ENCODE results near the gene OR4D1. TPM values are rescaled to one million over a fixed set of nuclear protein-coding genes. Genes with fewer than 3 reads are reported as not detected.

Gene OR4D1
- total and polyA plus RNA-seq, 9 of the 15 experiments (the other 6 are each of a cell fraction or from before 2014, with no cell fraction given): not detected

DNA sequence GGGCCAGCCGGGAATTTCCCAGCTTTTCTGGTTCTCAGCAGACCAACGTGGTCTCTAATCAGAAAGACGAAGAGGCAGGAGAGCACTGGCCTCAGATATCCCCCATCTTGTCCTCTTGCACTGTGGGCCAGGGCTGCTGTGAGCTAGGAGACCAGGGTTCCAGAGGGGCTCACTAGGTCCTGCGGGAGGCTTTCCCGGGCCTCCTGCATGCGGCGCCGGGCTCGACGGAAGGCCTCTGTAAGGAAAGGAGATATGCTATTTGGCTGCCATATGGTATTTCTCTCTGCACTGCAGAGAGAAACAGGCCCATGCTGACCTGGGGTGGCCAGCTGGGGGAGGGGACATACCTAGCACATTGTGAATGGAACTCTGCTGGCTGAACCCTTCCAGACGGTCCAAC is 57.8 kb downstream of the OR4D1 start:
- no peaks in the 10 kb centered on the region for H3K79me2 ChIP-seq (ENCODE audit: control insufficient read depth, insufficient read depth, low read length)
- ChIA-PET CTCF (ENCODE audit: low intra/inter-chr PET ratio) (no interaction called here), POLR2A (interaction anchor here (1.2 kb wide), 1 partner anchor 9 kb away, joined by 3 read pairs; no protein-coding TSS in a partner anchor)
- H3K9me3 ChIP-seq (replicated peaks; ENCODE audit: control insufficient read depth, insufficient read depth, low read depth, low read length): no peaks in the 10 kb centered on the region
- ATAC-seq (no peak), FAIRE-seq (no peak), DNase-seq (ENCODE audit: extremely low read depth in 1 of 4, low spot score in 3 of 4) (no peak)
- no peaks in the 10 kb centered on the region for H3K4me1 ChIP-seq (replicated peaks in 1 of 2; ENCODE audit: control insufficient read depth in 2 of 2, insufficient read depth in 2 of 2, low read length in 2 of 2)
- no peak overlapping the region for H3K4me3 ChIP-seq
- H3K9ac ChIP-seq (ENCODE audit: insufficient read depth in 1 of 2, low read depth in 2 of 2, low read length in 2 of 2): no peak overlapping the region
- no peaks in the 10 kb centered on the region for H4K20me1 ChIP-seq (replicated peaks; ENCODE audit: control insufficient read depth, insufficient read depth, low read length)
- H3K36me3 ChIP-seq (ENCODE audit: control insufficient read depth, insufficient read depth, low read length): peaks cover 37% of the 10 kb centered on the region; the same call in 2 of the 3 replicates
- intact Hi-C loops (cut with micrococcal nuclease) (no loop called here), in situ Hi-C loops (cut with MboI) (no loop called here)
- H3K9me1 ChIP-seq (ENCODE audit: control insufficient read depth, insufficient read depth, low read length): no peaks in the 10 kb centered on the region
- no peak overlapping the region for H3K4me2 ChIP-seq (ENCODE audit: insufficient read depth, low read length)
- no peaks in the 10 kb centered on the region for H3K27me3 ChIP-seq (ENCODE audit: control insufficient read depth in 2 of 2, insufficient read depth in 2 of 2, low read length in 2 of 2)
- H2AFZ ChIP-seq (ENCODE audit: low read depth, low read length): no peak overlapping the region
- no peak overlapping the region for H3K27ac ChIP-seq (ENCODE audit: extremely low read depth, low read depth, low read length)
- WGBS (ENCODE audit: insufficient coverage, low coverage, missing lambda C conversion rate): 85% methylated on average over 11 of the region's 11 CpGs
- BruUV-seq (replicated peaks): no TSS peak
- TF ChIP-seq KLF6 (CRISPR knock-in tag; IDR thresholded peaks at IDR 0.05; ENCODE audit: borderline replicate concordance) (no peak), POLR3G (IDR thresholded peaks at IDR 0.05; ENCODE audit: extremely low read depth, insufficient read length, insufficient replicate concordance) (no peak), KDM4B (IDR thresholded peaks at IDR 0.05; ENCODE audit: borderline replicate concordance in 2 of 2, low read depth in 1 of 2) (no peak), GTF2A2 (tag; IDR thresholded peaks at IDR 0.05) (no peak), RFX5 (IDR thresholded peaks at IDR 0.05; ENCODE audit: low read depth, low read length) (no peak), NONO (IDR thresholded peaks at IDR 0.05; ENCODE audit: low read depth in 2 of 2, low read length in 1 of 2) (no peak), KDM1A (IDR thresholded peaks at IDR 0.05) (no peak), PHTF2 (CRISPR knock-in tag; IDR thresholded peaks at IDR 0.05) (no peak), TCF7 (IDR thresholded peaks at IDR 0.05; ENCODE audit: borderline replicate concordance) (no peak), TSC22D4 (tag; IDR thresholded peaks at IDR 0.05) (no peak), CHD1 (IDR thresholded peaks at IDR 0.05; ENCODE audit: low read length) (no peak)
- TF ChIP-seq, protein P1, sequence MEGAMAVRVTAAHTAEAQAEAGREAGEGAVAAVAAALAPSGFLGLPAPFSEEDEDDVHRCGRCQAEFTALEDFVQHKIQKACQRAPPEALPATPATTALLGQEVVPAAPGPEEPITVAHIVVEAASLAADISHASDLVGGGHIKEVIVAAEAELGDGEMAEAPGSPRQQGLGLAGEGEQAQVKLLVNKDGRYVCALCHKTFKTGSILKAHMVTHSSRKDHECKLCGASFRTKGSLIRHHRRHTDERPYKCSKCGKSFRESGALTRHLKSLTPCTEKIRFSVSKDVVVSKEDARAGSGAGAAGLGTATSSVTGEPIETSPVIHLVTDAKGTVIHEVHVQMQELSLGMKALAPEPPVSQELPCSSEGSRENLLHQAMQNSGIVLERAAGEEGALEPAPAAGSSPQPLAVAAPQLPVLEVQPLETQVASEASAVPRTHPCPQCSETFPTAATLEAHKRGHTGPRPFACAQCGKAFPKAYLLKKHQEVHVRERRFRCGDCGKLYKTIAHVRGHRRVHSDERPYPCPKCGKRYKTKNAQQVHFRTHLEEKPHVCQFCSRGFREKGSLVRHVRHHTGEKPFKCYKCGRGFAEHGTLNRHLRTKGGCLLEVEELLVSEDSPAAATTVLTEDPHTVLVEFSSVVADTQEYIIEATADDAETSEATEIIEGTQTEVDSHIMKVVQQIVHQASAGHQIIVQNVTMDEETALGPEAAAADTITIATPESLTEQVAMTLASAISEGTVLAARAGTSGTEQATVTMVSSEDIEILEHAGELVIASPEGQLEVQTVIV (CRISPR knock-in tag; IDR thresholded peaks at IDR 0.05; ENCODE audit: borderline replicate concordance): no peak
- TF ChIP-seq, protein P2, sequence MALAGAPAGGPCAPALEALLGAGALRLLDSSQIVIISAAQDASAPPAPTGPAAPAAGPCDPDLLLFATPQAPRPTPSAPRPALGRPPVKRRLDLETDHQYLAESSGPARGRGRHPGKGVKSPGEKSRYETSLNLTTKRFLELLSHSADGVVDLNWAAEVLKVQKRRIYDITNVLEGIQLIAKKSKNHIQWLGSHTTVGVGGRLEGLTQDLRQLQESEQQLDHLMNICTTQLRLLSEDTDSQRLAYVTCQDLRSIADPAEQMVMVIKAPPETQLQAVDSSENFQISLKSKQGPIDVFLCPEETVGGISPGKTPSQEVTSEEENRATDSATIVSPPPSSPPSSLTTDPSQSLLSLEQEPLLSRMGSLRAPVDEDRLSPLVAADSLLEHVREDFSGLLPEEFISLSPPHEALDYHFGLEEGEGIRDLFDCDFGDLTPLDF (CRISPR knock-in tag; IDR thresholded peaks at IDR 0.05): no peak
- TF ChIP-seq, protein P3, sequence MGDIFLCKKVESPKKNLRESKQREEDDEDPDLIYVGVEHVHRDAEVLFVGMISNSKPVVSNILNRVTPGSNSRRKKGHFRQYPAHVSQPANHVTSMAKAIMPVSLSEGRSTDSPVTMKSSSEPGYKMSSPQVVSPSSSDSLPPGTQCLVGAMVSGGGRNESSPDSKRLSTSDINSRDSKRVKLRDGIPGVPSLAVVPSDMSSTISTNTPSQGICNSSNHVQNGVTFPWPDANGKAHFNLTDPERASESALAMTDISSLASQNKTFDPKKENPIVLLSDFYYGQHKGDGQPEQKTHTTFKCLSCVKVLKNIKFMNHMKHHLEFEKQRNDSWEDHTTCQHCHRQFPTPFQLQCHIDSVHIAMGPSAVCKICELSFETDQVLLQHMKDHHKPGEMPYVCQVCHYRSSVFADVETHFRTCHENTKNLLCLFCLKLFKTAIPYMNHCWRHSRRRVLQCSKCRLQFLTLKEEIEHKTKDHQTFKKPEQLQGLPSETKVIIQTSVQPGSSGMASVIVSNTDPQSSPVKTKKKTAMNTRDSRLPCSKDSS (IDR thresholded peaks at IDR 0.05; ENCODE audit: low read depth, partially characterized antibody): no peak
- TF ChIP-seq, protein P4, sequence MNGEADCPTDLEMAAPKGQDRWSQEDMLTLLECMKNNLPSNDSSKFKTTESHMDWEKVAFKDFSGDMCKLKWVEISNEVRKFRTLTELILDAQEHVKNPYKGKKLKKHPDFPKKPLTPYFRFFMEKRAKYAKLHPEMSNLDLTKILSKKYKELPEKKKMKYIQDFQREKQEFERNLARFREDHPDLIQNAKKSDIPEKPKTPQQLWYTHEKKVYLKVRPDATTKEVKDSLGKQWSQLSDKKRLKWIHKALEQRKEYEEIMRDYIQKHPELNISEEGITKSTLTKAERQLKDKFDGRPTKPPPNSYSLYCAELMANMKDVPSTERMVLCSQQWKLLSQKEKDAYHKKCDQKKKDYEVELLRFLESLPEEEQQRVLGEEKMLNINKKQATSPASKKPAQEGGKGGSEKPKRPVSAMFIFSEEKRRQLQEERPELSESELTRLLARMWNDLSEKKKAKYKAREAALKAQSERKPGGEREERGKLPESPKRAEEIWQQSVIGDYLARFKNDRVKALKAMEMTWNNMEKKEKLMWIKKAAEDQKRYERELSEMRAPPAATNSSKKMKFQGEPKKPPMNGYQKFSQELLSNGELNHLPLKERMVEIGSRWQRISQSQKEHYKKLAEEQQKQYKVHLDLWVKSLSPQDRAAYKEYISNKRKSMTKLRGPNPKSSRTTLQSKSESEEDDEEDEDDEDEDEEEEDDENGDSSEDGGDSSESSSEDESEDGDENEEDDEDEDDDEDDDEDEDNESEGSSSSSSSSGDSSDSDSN (IDR thresholded peaks at IDR 0.05; ENCODE audit: borderline replicate concordance in 1 of 2, low read depth in 2 of 2, low read length in 2 of 2): no peak
